ENCODE data around the gene SLC6A6. TPM values are rescaled to one million over a fixed set of nuclear protein-coding genes. Genes with fewer than 3 reads are reported as not detected.

Gene SLC6A6
- total RNA-seq, 1 experiment from 2014 or later, result 211 TPM

GRCh38 chr3:14377044-14377837 is 25.2 kb upstream of the SLC6A6 start (continued):
- TF ChIP-seq GRHL2 (CRISPR knock-in tag; IDR thresholded peaks at IDR 0.05; ENCODE audit: insufficient replicate concordance, severe bottlenecking), result no peak
- no peak for TF ChIP-seq KAT7 (CRISPR knock-in tag; IDR thresholded peaks at IDR 0.05; ENCODE audit: borderline replicate concordance)

- no peak for TF ChIP-seq NFATC4 (CRISPR knock-in tag; IDR thresholded peaks at IDR 0.05)
- TF ChIP-seq ARID4B (CRISPR knock-in tag; IDR thresholded peaks at IDR 0.05; ENCODE audit: borderline replicate concordance), result no peak
- TF ChIP-seq FOXJ3 (CRISPR knock-in tag; IDR thresholded peaks at IDR 0.05; ENCODE audit: borderline replicate concordance), result no peak
- no peak for TF ChIP-seq GABPB1 (CRISPR knock-in tag; IDR thresholded peaks at IDR 0.05)
- no peak for TF ChIP-seq ZNF396 (CRISPR knock-in tag; IDR thresholded peaks at IDR 0.05; ENCODE audit: borderline replicate concordance)
- ATAC-seq, result no peak
- no peaks in the 10 kb centered on the region for H3K36me3 Mint-ChIP-seq
- no peak overlapping the region for H3K27ac Mint-ChIP-seq
- no peaks in the 10 kb centered on the region for H3K27me3 Mint-ChIP-seq (ENCODE audit: low read depth)
- H3K4me3 Mint-ChIP-seq, result no peak overlapping the region
- DNase-seq (ENCODE audit: low spot score), result no peak
- ChIA-PET CTCF (interaction anchor here (1.1 kb wide), 1 partner anchor 168 kb away, joined by 3 read pairs; no protein-coding TSS in a partner anchor), POLR2A (no interaction called here)
- no peaks in the 10 kb centered on the region for H3K9me3 Mint-ChIP-seq
- H3K4me1 Mint-ChIP-seq, result peaks cover 11% of the 10 kb centered on the region
Measured at GRCh38 chr3:14377838-14378169, 24.6 kb upstream of the SLC6A6 start.

- no peak overlapping the region for H3K27ac Mint-ChIP-seq
- H3K27me3 Mint-ChIP-seq (ENCODE audit: low read depth), result no peaks in the 10 kb centered on the region
- ATAC-seq, result no peak
- TF ChIP-seq CTCF (IDR thresholded peaks at IDR 0.05) (no peak), JUN (CRISPR knock-in tag; IDR thresholded peaks at IDR 0.05) (no peak), MAX (CRISPR knock-in tag; IDR thresholded peaks at IDR 0.05) (no peak), ZNF396 (CRISPR knock-in tag; IDR thresholded peaks at IDR 0.05; ENCODE audit: borderline replicate concordance) (no peak)
- H3K4me3 Mint-ChIP-seq, result no peak overlapping the region
- H3K36me3 Mint-ChIP-seq, result no peaks in the 10 kb centered on the region
- ChIA-PET CTCF (interaction anchor here (1.1 to 2.8 kb wide), 2 partner anchors 168 to 175 kb away, joined by 3 to 7 read pairs; no protein-coding TSS in a partner anchor), POLR2A (no interaction called here)
- DNase-seq (ENCODE audit: low spot score), result no peak
- peaks cover 8% of the 10 kb centered on the region for H3K4me1 Mint-ChIP-seq
- H3K9me3 Mint-ChIP-seq, result no peaks in the 10 kb centered on the region
Measured at GRCh38 chr3:14378415-14378814, 24.0 kb upstream of the SLC6A6 start.

GRCh38 chr3:14379843-14380242 is 22.6 kb upstream of the SLC6A6 start:
- Mint-ChIP-seq H3K36me3 (no peaks in the 10 kb centered on the region), H3K9me3 (no peaks in the 10 kb centered on the region), H3K27ac (no peak overlapping the region), H3K27me3 (ENCODE audit: low read depth) (no peaks in the 10 kb centered on the region), H3K4me1 (no peaks in the 10 kb centered on the region), H3K4me3 (no peak overlapping the region)
- POLR2A ChIA-PET, result no interaction called here
- DNase-seq (ENCODE audit: low spot score), result no peak
- CTCF ChIA-PET, result interaction anchor here (0.7 to 2.8 kb wide), 4 partner anchors 12 to 176 kb away, joined by 3 to 9 read pairs (median 5); no protein-coding TSS in a partner anchor
- no peak for ATAC-seq
- no peak for TF ChIP-seq ZNF219 (CRISPR knock-in tag; IDR thresholded peaks at IDR 0.05; ENCODE audit: borderline replicate concordance)
- no peak for TF ChIP-seq NFE2L1 (CRISPR knock-in tag; IDR thresholded peaks at IDR 0.05)
- no peak for TF ChIP-seq CTCF (IDR thresholded peaks at IDR 0.05)
- TF ChIP-seq ZNF138 (CRISPR knock-in tag; conservative IDR thresholded peaks at IDR 0.05), result no peak
- TF ChIP-seq USF1 (CRISPR knock-in tag; IDR thresholded peaks at IDR 0.05), result no peak
- TF ChIP-seq E2F5 (CRISPR knock-in tag; IDR thresholded peaks at IDR 0.05), result no peak
- TF ChIP-seq CREM (CRISPR knock-in tag; IDR thresholded peaks at IDR 0.05), result no peak
- no peak for TF ChIP-seq JUN (CRISPR knock-in tag; IDR thresholded peaks at IDR 0.05)
